ENCODE results near the gene EYS.
"Not testable (repeated sequence)": the region's sequence is repeated elsewhere in the genome, so short reads cannot be mapped to it uniquely, and the experiment has no call there.

Gene EYS

DNA sequence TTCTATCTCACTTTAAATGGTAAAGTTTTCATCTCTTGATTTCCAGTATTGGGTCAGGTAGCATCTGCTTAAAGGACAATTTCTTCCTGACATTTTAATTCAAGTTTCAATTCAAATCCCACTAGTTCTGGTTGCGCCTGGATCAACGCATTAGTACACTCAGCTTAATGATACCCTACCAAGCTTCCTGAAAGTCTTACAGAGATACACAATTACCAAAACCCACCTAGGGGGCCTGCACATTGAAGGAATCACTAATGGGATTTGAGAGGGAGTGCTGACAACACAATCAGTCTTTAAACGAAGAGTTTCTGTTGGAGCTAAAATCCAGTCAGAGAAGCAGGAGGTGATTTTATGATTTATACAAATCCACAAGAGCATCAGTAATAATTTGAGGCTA is 1778.4 kb downstream of the EYS start:
- no peak for DNase-seq

DNA sequence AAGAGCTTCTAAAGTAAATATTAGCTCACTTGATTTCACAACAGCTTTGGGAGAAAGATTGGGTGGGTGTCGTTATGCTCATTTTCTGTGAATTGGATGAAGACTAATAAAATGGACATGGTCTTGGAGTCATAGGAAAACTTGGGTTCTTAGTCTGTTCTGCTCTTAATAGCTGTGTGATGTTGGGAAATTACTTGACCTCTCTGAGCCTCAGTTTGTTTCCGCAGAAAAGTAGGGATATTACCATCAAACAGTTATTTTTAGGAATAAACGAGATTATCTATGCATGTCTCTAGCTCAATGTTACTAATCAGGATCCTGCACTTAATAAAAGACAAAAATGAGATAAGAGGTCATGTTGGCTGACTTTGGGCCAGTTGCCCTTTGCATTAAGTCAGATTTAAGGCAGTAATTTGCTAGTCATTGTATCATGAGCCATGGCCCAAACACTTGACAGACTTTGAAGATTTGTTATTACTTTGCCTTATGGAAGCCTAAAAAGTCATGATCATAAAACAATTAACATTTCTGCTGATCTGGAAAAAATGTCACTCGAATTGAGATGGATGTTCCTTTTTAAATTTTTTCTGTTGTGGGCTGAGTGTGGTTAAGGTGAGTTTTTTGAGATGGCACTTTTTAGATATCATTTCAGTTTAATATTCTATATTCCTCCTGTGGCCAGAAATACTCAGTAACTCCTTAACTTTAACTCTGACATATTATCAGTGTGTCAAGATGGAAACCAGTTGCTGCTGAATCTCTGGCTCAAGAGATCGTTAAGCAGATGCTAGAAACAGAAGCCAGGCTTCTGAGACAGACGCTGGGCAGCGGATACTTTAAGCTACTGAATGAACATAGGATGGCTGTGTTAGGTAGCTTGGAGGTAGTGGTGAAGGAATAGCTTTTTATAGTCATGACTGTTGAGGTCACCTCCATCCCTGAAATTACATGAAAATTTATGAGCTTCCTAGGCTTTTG is 1779.8 kb downstream of the EYS start:
- no peak for DNase-seq

DNA sequence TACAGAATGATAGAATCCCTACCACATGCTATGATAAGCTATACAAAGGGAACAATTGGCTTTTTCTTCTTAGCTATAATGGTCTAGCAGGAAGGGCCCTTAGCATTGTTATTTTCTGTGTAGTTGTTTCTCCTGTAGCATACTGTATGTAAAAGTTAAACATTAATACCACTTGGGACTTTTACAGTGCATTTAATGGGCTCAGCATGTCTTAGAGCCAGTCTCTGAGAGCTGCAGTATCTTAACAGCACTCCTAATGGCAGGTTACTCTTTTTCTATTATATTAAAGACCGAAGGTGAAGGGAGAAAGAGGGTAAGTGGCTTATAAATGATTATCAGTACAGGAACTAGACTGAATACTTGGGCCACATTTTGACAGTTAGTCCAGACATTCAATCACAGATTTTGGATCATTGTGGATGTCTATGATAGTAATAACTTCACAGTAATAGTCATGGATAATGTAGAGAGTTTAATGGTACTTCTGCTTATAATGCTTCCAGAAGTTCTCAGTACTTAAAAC is 1780.7 kb downstream of the EYS start:
- no peak for DNase-seq

DNA sequence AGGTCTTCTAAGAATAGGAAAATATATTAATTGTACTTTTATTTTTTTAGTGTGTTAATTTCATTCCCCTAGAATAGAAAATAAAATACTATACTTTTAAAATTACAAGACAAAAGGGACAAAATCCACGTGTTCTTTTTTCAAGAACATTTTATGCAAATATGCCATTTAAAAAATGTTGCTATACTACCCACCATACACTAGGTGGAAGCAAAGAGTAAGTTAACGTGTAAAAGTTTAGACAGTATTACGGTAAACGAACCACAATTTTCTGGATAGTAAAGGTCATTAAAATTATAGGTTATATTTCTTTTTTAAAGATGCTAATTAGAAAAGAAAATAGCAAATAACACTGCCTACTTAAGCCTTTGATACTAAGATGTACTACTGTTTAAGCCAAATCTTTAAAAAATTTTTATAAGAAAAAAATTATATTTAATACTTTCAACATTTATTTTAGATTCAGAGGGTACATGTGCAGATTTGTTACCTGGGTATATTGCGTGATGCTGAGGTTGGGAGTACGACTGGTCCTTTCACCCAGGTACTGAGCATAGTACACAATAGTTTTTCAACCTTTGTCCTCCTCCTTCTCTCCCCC is 1783.8 kb downstream of the EYS start:
- no peak for DNase-seq

DNA sequence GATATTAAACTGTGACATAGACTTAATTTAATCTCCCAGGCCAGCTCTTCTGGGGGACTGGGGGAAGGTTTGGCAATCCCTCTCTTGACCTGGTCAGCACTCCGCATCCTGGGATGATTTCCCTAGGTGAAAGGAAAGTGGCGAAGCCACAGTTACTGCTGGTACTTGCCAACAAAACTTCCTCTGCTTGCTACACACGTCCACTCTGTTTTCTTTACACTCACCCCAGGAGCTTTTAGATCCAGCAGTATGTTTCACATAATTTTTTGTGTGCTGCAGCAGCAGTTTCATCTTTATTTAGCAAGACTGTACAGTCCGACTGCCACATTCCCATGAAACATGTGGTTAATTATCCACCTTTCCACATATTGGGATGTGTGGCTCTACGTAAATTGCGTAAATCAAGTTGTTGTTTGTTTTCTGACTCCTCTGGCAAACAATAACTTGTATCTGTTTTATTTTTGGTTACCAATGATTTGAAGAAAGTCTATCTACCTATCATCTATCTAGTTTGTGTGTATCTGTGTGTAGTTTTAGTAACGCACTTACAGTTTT is 1787.4 kb downstream of the EYS start:
- no peak for DNase-seq

DNA sequence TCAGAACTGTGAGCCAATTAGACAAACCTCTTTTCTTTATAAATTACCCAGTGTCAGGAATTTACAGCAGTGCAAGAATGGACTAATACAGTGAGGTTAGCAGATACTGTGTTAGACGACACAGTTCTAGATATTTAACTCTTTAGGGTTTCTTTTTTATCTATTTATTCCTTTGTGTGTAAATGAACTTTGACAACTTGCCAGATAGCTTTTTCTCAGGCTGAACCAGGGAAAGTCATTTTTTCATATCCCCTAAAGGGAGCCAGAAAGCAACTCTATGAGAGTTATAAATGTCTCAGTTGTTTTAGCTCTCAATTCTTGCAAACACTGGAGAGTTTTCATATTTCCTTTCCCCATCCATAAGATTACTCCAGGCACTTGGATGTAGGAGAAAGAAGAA is 1794.1 kb downstream of the EYS start:
- DNase-seq = no peak

DNA sequence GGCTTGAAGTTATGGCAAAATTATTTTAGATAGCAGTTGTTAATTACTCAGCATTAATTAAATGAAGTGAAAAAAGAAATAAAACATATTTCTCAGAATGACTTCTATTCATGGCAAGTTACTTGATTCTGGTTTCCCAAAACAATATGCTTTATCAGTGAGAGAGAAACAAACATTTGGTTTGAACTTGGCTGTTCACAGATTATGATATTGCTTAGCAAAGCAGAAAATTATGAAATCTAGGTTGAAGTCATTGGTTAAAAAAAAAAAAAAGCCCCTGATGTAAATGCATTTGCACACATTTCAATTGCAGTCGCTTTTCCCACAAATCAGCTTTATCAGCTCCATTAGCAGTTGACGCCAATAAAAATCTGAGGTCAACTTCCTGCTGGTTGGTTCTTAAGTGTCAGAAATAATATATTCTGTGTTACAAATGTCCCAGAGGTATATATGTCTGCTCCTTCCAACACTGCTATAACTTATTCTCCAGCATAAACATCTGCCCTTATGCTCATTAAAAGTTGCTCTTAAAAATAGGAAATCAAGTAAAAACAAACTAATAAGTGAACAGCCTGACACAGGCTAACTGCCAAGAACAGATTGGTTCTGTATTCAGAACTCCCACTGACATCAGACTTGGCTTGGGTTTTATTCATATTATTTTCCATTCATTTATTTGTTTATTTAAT is 1796.0 kb downstream of the EYS start:
- no peak for DNase-seq

DNA sequence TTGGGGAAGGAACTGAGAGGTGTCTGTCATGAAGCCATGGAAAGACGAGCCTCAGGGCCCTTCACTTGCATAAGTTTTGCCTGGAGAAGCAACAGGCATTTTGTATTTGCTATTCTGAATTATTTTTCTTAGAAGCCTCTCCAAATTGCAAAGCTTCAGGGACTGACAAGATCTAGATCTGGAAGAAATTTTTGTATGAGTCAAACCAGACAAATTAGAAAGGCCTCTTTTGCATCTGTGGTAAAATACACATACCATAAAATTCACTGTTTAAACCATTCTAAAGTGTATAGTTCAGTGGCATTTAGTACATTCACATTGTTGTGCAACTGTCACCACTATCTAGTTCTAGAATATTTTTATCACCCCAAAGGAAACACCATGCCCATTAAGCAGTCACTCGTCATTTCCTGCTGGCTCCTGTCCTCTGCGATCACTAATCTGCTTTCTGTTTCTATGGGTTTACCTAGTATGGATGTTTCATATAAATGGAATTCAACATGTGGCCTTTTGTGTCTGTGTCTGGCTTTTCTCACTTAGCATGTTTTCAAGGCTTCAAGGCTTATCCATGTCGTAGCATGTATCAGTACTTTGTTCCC is 1802.3 kb downstream of the EYS start:
- no peak for DNase-seq

DNA sequence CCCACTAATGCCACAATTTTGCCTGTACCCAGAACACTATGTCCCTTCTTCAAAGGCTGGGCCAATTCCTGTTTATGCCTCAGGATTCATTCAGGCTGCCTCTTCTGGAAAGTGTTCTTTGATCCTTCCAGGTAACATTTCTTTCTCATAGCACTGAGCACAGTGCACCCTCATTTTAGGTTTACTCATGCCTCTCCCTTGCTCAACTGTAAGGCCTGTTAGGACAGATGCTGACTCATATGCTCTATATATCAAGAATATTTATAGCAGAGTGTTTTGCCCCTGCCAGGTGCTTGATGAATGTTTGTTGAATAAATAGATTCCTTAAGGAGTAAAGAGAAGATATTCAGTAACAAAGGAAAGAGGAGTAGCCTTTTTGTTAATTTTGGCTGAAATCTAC is 1807.5 kb downstream of the EYS start:
- DNase-seq = no peak

DNA sequence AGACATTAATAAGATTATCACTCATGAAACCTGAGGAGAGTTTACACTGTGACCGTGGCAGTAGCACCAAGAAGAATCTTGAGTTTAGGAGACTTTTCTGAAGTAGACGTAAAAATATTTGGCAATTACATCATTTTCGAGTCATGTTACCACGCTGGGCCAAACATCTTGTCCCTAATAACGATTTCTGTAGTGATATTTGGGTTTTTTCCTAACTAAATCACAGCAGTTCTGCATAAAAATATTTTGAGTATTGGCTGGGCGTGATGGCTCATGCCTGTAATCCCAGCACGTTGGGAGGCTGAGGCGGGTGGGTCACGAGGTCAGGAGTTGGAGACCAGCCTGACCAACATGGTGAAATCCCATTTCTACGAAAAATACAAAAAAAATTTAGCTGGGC is 1809.1 kb downstream of the EYS start:
- no peak for DNase-seq

DNA sequence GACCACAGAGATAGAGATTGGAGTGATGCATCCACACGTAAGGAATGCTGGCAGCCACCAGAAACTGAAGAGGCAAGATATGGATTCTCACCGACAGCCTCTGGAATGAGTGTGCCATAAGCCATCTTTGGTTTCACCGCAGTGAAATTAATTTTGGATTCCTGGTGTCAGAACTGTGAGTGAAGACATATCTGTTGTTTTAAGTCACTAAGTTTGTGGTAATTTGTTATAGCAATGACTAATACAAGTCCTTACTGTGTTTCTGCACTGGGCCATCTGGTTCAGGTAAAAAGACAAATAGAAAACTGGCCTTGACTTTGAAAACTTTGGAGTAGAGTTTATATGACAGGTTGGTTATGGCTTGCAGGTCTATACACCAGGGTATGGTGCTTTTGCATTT is 1809.6 kb downstream of the EYS start:
- no peak for DNase-seq

DNA sequence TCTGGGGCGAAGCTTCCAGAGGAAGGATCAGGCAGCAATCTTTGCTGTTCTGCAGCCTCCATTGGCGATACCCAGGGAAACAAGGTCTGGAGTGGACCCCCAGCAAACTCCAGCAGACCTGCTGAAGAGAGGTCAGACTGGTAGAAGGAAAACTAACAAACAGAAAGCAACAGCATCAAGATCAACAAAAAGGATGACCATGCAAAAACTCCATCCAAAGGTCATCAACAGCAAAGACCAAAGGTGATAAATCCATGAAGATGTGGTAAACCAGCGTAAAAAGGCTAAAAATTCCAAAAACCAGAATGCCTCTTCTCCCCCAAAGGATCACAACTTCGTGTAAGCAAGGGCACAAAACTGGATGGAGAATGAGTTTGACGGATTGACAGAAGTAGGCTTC is 1818.6 kb downstream of the EYS start:
- DNase-seq = no peak

DNA sequence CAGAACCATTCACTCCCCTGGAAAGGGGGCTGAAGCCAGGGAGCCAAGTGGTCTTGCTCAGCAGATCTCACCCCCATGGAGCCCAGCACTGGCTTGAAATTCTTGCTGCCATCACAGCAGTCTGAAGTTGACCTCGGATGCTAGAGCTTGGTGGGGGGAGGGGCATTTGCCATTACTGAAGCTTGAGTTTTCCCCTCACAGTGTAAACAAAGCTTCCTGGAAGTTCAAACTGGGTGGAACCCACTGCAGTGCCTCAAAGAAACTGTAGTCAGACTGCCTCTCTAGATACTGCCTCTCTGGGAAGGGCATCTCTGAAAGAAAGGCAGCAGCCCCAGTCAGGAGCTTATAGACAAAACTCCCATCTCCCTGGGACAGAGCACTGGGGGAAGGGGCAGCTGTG is 1819.2 kb downstream of the EYS start:
- DNase-seq = not testable (repeated sequence)

DNA sequence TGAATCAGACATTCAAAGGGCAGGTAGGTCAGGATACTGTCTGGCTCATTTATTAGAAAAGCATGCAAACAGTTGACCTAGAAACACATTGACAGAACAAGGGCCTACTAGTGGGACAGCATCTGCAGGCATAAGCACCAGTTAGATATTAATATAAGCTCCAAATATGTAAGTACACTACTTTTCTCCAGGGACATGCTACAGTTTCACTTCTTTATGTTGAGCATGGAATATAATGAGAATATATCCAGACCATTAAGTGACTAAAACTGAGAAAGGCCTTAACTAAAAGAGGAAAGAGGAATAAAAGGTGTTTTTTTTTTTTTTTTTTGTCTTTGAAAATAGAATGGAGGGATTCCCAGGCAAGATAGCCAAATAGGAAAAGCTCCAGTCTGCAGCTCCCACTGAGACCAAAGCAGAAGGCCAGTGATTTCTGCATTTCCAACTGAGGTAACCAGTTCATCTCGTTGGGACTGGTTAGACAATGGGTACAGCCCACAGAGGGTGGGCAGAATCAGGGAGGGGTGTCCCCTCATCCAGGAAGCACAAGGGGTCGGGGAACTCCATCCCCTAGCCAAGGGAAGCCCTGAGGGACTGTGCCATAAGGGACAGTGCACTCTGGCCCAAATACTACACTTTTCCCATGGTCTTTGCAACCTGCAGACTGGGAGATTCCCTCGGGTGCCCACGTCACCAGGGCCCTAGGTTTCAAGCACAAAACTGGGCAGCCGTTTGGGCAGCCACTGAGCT is 1819.8 kb downstream of the EYS start:
- DNase-seq = no peak

DNA sequence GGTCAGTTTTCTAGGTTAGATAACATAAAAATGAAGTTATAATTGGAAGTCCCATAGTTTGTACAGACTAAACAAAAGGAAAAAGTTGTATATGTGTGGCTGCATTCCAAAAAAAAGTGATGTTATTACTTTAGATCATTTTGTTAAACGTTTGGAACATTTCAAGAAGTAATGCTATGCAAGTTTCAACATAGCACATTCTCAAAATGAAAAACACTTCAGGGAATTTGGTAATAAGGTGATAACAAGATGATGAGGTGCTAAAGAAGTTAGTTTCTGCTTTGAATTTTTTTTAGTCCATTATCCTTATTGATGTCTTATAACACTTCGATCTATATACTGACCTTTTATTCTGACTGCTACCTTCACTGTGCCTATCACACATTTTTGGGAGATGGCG is 1820.7 kb downstream of the EYS start:
- no peak for DNase-seq

DNA sequence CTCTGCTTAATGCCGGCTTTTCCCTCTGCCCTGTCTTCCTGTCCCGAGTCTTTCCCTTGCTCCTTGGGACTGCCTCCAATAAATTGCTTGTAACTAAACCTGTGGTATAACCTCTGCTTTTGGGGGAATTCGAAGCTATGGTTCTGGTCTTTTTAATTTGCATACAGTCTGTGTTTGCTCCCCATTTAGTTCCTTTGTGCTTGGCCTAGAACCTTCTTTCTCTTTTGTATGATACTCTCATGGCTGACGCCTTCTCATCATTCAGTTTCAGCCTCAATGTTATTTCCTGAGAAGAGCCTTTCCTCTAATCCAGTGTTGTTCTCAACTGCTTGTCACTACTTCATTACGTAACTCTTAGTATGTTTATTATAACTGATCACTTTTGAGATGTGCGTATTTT is 1823.4 kb downstream of the EYS start:
- DNase-seq = no peak

DNA sequence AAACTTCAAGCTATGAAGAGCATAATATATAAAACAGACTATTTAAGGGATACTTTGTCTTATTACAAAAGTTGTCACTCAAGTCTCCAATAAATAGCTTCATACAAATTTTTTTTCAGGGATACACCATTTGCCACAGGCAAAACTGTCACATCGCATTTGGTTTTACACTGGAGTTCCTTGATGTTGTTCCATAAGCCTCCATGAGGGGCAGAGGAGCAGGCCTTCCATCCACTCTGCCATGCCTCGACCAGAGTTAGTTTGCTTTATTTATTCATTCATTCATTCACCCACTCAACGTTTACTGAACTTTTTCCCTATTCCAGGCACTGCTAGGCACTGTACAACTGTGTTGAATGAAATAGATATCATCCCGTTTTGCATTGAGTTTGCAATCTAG is 1824.8 kb downstream of the EYS start:
- no peak for DNase-seq

DNA sequence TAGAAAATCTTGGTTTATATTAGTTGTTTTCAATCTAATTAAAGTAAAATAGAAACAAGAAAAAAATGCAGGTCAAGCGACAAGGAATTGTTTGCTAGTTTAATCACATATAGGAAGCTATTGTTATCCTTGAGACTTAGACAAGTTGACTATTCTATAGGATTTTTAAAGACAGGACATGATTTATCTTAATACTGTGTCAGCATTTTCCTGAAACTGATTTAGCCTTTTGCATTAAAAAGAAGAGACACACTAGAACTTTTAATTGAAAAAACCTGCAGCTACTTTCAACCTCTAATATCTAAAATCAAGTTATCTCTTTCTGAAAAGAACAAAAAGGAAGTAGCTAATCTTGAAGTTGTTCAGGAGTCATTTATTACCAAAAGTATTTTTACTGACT is 1825.2 kb downstream of the EYS start:
- DNase-seq = no peak

DNA sequence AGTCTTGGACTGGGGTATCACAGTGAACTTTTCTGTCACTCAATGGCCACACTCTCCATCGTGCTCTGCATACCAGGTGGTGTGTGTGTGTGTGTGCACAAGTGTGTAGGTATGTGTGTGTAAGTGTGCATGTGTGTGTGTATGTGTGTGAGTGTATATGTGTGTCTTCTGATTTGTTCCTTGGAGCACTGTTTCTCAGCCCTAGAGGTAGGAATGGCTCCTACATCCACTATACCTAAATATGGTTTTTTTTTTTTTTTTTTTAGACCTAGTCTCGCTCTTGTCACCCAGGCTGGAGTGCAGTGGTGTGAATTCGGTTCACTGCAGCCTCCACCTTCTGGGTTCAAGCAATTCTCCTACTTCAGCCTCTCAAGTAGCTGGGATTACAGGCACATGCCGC is 1834.8 kb downstream of the EYS start:
- no peak for DNase-seq

DNA sequence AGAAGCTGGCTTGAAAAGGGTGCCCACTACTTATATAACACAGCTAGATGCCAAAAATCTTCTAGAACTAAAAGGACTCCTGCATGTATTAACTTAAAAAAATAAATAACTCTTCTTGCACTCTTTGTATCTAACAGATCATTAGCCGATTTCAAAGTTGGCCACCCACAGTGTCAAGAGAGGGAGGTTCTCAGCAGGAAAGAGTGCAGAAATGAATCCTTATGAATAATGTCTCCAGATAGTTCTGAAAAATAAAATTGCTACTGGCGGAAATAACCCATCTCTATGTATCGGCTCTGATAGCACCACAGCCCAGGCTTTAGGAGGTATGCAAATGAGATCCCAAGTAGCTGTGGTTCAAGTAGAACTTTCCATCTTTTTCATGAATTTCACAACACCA is 1838.7 kb downstream of the EYS start:
- no peak for DNase-seq

DNA sequence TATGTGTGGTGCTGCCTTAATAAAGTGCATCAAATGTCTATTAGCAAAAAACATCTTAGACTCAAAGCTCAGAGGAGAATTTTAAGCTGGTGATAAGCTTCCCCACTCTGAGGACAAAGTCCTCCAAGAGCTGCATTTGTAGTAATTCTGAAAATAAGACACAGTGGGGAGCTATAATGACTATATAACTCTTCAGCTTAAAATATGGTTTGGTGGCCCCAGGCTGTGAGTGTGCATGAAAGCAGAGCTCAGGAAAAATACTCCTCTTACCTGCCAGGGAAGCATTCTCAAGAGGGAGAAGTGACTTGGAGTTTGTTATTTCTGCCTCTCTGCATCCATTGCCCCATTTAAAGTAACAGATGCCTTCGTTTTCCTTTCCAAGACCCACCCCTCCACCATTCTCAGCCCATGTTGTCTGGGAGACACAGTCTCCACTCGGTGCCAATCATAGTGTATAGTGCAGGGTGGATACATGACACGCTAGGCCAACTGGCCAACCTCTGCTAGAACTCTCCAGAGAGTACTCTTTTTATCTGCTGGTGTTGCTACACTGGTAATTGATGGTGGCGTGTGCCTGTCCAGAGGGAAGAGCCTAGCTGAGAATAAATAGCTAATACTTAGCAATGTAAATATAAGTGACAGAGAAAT is 1842.2 kb downstream of the EYS start:
- DNase-seq = no peak

DNA sequence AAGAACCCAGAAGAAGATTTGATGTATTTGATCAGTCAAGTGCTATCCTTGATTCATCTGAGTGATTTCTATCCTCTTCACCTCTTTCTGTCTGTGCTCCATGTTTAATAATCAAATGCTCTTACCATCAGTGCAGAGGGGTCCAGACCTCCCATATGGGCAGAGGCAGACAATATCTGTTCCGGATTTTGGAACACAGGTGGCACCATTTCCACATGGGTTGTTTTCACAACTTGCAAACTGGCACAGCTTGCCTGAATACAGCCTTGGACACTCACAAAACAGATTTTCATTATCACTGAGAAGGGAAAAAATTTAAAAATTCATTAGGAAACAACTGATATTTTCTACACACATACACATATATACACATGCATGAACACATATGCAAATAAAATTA is 1843.0 kb downstream of the EYS start:
- no peak for DNase-seq

Data from CD4-positive, alpha-beta T cell treated with Interleukin-6 for 4 hours (primary cell).